Fibroblast of skin of left quadriceps (primary cell): ENCODE data around the gene CMBL.
"Not testable (repeated sequence)": the region's sequence is repeated elsewhere in the genome, so short reads cannot be mapped to it uniquely, and the experiment has no call there.

ENCODE experiments used
- DNase-seq, 2 experiments: peaks; one replicate each; pipeline ENCODE4 v3.0.0-alpha.2; 2013; ENCODE audit warnings: low read depth in 2 of 2

CMBL gene

DNA sequence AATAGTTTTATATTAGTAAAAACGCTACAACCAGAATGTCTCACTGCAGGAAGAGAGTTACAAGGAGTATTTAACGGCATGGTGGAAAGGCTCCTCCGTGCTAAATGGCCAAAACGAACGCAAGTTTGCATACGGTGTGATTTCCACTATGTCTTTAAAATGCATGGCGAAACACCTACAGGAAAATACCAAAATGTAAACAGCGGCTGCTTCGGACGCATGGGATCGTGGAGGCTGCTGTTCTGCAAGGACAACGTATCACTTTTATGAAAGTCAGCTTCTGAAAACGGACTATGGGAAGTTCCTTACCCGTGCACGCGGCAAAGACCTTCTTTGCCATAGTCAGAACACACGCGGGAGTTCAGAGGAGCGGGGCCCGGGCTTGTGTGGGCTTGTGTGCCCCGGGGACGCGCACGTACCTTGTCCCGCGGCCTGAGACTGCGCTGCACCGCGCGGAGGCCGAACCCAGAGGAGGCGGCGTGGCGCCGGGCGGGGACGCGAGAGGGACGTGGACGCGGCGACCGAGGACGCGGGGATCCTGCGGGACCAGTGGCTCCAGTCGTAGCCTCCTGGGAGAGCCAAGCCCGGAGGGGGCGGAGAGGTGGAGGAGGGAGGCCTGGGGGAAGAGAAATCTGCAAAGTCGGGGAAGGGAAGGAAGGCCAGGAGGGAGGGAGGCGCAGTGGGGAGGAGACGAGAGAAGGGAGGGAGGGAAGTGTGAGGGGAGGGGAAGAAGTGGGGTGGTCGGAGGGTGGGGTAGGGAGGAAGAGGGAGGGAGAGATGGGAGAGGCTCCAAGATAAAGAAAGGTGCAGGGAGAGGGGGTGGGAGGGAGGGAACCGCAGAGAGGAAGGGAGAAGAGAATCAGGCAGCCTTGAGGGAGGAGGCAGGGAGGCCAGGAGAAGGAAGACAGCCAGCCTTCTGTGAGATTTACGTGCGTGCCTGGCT lies at the start of gene CMBL:
CMBL (minus strand) TSS at position 697 of the 943 bp plus-strand sequence. CDS start 17,140 bp downstream, outside the sequence.
- peak in 1 of 2 experiments; percentile 20 for DNase-seq

DNA sequence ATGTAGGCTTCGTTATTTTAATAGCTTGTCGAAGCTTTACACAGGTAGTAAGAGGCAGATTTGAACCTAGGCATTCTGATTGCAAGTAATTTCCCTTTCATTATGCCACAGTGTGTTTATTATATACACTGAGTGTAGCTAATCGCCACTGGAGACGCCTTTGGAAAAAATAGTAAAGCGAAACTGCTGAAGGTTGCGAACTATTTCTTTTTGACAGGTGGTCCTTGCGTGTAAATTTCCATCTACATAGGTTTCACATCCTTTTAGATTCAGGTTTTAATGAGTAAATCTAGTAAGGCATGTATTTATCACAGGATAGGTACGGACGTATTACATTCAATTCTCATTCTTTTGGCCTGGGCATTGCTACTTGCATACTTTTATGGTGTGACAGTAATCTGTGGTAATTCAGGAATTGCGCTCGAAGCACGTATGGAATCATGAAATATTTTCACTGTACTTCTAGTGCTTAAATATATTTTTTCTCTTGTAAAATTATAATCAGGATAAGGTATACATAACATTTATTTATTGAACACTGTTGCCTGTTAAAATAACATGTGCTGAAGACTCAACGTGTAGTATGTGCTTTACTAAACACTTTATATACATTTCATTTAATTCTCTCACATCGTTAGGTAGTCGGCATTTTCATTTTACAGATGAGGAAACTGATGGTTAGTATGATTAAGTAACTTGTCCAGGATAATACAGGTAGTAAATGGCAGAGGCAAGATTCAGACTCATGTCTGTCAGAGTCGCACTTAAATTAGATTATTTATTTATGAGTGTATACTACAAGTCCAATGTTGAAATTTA lies 47.6 kb upstream of the CMBL start:
- peak; percentile 52 to 55 for DNase-seq

DNA sequence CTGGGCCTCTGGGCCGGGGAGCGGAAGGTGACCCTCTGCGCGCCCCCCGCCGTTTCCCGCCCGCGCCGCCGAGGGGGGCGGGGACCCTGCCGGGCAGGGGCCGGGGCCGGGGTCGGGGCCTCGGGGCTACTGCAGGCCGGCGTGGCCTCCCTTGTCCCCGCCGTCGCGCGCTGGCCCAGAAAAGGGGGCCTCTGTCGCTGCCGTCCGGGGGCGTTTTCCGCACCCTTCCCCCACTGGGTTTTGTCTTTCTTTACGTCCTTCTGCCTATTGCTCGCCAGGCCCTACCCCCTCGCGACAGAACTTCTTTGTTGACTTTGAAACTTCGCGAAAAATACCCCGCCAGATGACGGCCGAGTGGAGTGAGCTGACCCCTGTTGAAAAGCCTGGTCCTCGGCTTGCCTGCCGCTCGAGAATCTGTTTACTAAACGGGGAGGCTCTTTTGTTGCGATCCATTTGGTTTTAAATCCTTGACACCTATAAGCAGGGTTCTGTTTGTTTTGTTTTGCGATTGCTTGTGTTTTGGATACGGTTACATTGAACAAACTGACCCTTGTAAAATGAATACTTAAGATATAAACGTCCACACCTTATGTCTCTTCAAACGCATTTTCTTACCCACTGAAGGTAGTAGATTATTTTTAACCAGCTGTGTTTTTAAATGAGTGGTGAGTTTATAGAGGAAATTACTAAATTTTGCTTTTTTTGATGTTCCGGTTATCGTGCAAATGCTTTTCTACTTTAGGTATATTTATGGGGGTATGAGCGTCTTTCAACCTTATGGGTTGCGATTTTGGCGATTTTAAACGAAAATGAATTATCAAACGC lies 46.6 kb upstream of the CMBL start:
- DNase-seq = no peak

DNA sequence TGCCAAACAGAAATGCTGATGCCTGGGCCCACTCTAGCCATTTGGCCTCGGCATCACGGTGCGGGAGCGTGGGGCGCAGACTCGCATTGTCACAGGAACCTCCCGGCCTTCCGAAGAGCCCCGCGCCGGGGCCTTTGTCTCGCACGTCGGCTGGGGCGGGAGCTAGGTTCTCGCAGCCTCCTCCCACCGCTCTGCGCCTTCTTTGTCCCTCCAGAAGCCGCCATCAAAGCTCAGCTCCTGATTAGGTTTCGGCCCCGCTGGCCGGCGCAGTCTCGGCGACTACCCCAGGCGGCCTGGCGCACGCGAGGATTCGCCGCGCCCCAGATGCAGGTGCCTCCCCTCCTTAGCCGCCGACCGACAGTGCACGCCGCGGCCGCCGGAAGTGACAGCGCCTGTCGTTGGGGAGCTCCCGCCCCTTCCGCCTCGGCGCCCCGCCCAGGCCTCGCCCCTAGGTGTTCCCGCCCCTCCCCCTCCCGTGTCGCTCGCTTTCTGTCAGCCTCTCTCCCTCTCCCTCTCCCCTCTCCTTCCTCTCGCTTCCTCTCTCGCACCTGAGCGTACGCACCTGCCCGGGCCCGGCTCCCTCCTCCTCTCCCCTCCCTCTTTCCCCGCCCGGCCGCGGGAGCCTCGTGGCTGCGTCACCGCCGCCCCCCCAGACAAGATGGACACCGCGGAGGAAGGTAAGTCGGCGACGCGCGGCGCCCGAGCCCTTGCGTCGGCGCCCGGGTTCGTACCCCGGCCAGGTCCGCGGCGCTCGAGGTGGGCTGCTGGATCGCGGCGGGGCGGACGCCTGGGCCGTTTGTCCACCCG lies 45.7 kb upstream of the CMBL start, which contains the start of gene MARCHF6:
MARCHF6 (plus strand) TSS at position 455 of the 807 bp plus-strand sequence; CDS start at position 659, 204 bp downstream.
- peak; percentile 76 to 77 for DNase-seq

DNA sequence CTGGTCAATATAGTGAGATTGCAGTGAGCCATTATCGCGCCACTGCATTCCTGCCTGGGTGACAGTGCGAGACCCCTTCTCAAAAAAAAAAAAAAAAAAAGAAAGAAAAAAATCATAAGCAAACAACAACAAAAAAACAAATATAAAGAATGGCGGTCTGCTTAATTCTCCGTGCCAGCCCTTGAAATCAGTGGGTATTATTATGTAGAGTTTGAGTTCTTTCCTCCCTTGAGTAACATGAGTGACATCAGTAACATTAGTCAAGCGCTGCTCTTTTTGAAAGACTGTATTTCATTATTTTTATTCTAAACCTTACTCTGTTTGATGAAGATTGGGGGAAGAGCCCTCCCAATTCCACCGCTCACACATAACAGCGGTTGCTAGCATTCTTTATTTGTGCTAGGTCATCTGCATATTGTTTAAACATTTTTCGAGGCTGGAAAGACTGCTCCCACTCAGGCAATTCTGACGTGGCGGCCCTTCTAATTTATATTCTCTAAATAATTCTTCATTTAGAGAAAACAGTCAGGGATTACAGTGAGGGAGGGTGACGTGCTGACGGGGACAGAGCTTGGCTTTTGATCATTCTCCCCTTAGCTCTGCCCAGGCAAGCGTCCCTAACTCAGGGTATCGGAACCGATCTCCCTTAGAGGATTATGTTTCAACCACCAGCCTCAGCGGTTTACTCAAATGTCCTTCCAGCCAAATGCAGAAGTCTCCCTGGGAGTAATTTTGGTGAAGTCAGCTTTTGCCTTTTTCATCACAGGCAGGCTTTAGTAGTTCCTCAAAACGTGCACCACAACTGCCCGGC lies 44.9 kb upstream of the CMBL start:
- DNase-seq = no peak

DNA sequence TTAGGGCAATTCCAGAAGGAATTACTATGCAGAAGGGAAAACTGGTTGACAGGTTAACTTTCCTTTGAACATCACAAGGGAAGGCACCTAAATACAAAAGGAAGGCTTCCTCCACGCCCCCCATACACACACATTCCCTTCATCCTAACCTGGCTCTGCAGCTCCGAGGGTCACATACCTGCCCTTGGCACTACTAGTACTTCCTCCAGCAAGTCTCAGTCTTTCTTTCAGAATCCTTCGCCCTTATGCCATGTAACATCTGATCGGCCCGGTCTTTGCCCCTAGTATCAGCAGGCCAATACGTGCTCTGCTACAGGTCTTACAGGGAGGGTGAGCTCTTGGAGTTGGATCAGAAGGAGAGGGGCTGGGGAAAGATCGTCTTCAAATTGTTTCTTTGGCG lies 44.2 kb upstream of the CMBL start:
- DNase-seq = no peak

DNA sequence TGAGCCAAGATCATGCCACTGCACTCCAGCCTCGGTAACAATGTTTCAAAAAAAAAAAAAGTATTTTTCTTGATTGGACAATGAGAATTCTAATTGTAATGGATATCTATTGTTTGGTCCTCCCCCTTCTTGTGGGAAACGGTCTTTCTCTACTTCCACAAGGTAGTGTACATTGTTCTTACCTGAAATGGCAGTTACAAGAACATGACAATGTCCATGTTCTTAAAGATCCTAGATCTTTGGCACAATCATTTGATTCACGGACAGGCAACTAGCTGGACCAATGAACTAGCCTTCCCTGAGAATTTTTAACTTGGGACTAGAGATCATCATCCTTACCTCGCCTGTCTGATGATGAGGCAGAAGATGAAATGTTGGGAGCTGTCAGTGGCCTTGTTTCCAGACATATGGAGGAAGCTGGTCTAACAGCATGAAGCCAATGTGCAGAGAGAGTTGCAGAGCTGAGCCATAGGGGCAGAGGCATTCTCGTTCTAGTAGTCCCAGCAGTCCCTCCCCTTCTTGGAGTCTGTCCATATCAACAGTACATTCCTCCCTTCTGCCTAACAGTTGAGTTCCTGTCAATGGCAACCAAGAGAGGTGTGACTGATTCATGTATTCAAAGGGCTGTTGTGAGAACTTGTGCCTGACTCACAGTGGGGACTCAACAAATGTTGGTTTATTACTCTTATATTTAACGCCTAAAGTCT lies 43.6 kb upstream of the CMBL start:
- DNase-seq = peak in 1 of 2 experiments; percentile 41

DNA sequence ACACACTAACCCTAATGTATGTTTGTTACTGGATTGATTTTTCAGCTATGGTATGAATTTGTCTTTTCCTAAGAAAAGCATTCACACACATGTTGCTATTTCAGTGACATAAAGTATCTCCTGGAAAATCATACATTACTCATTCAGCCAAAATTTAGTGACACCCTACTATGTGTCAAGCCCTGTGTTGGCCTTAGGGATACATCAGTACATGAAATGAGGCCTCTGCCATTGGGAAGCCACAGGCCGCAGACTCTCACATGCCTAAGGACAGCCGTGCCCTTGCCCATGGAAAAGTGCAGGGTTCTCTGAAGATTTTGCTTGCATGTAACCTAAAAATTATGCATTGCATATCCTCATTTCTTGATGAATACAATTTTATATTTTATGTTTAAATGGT lies 40.6 kb upstream of the CMBL start:
- no peak for DNase-seq

DNA sequence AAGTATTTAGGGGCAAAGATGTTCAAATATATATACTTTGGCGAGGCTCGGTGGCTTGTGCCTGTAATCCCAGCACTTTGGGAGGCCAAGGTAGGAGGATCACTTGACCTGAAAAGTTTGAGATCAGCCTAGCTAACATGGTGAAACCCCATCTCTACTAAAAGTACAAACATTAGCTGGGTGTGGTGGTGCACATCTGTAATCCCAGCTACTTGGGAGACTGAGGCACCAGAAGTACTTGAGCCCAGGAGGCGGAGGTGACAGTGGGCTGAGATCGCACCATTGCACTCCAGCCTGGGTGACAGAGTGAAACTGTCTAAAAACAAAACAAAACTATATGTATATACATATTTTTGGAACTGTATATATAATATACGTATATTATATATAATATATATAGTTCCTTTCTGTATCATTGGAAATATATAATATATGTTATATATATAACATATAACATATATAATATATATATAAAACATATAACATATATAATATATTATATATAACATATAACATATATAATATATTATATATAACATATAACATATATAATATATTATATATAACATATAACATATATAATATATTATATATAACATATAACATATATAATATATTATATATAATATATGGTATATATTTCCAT lies 36.9 kb upstream of the CMBL start:
- not testable (repeated sequence) for DNase-seq

DNA sequence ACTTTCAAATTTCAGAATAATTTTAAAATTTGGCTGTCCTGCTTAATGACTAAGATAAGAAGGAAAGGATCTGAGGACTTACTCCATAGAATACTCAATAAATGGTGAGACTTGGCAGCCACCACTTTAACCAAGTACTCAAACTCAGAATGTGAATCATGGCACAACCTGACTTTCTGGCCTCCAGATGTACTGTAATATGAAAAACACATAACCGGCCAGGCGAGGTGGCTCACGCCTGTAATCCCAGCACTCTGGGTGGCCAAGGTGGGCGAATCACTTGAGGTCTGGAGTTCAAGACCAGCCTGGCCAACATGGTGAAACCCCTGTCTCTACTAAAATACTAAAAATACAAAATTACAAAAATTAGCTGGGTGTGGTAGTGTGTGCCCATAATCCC lies 35.8 kb upstream of the CMBL start:
- DNase-seq = no peak

DNA sequence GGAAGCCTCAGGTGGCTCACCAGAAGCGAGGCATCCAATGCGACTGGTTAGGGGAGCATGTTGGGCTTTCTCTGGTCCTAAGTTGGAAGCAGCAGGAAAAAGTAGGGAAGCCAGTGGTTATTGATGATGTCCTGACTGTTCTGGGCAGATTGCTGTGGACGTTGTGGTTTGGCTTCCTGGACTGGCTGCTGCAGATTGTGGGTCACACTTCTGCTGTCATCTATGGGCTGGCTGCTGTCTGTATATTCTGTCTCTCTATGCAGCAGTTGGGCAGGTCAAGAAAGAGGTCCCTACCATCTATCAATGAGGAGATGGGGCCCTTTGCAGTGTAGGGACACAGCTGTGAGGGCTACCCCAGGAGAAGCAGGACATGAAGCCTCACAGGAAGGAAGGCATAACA lies 32.3 kb upstream of the CMBL start:
- DNase-seq = no peak

DNA sequence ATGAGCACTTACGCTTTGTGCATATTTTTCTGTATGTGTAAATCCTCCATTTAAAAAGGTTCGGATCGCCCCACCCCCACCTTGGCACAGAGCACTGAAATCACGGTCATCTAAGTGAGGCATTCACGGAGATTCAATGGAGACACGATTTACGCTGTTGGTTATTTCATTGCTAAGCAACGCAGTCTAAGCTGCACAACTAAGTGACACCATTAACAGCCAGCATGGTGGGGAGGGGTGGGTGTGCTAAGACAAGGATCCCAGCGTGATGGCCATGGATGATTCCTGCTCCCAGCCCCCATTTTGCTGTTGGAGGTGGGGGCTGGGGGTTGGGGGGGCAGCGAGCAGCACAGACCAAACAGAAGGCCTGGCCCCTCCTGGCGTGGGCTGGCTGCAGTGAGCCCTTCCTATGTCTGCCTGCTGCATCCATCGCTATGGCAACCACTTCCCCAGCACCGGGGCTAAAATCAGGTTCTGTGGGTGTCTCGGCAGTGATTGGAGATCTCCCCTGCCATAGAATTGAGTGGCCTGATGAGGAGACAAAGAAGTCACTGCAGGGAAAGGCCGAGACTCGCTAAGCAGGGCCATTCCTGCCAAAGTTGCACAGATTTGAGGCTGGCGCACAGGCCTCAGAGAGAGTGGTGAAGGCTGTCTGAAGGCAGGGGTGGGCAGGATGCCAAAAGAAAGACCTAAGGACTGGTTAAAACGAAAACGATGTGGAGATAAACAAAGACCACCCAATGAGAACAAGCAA lies 31.5 kb upstream of the CMBL start:
- no peak for DNase-seq

DNA sequence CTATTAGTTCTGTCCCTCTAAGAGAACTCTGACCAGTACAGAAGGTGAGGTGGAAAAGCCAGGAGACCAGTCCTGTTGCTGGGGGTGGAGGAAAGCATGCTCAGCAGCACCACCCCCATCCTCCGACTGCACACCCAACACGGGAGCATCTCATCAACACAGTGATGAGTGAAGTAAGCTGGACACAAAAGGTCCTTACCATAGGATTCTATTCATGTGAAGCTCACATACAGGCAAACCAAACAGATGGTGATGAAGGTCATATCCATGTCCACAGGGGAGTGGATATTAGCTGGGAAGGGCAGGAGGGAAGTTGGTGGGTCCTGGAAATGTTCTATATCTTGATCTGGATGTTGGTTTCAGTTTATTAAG lies 31.0 kb upstream of the CMBL start:
- no peak for DNase-seq

DNA sequence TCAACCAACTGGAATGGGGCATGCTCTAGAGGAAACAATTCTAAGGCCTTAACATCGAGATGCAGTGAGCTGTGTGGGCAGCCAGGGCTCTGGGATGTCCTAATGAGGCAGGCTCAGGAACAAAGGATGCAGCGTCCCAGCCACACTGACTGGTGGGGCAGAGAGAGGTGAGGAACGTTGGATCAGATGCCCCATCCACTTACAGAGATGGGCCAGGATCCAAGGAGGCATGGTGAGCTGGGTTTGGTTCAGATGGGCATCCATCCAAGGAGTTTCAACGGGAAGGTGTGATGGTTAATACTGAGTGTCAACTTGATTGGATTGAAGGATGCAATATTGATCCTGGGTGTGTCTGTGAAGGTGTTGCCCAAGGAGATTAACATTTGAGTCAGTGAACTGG lies 30.3 kb upstream of the CMBL start:
- no peak for DNase-seq

DNA sequence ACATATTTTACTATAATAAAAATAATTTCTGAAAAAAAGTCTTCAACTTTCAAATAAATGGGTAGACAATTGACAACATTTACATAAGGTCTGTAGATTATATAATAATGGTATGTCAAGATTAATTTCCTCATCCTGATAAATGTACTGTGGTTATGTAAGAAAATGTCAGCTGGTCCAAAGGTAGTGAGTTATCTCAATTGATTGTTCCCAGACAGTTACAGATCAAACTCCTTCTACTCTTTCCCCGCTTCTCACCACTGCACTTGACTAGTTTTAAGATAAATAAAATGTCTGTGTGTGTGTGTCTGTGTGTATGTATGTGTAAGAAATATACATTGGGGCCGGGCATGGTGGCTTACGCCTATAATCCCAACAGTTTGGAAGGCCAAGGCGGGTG lies 29.4 kb upstream of the CMBL start:
- DNase-seq = no peak

DNA sequence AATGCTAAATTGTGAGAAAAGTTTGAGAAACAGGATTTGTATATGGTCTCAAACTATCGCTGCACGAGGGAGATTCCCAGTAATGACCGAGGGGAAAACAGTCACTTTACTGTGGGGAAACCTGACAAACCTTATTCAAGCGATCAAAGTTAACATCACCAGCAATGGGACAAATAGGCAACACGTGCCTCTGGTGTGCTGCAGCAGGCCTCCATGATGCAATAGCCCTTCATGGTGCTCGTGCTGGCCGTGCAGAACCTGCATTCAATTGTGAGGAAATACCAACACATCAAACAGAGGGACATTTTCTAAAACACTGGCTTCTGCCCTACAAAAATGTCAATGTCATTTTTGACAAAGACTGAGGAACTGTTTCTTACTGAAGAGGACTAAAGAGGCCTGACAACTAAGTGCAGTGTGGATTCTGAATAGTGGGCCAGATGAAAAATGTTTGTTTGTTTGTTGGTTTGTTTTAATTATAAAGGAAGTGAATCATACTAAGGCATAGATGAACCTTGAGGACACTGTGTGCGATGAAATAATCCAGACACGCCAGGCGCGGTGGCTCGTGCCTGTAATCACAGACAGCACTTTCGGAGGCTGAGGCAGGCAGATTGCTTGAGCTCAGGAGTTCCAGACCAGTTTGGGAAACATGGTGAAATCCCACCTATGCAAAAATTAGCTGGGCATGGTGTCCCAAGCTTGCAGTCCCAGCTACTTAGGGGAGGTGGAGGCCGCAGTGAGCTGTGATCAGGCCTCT lies 28.2 kb upstream of the CMBL start:
- no peak for DNase-seq

DNA sequence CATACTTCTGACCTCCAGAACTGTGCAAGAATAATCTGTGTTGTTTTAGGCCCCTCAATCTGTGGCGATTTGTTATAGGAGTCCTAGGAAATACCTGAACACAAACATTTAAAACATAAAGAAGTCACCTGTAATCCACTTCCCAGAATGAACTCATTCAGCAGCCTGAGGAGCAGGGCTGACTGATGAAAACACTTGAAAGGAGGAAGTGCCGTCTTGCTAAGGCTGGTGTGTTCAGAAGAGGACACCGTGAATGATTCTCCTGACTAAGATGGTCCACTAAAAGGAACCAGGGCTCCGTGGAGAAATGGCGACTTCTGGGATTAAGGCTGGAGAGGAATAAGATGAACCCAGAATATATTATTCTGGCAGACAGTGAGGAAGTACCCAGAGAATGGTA lies 27.1 kb upstream of the CMBL start:
- DNase-seq = no peak
